Measurements from ENCODE around the gene AGPS. TPM values are rescaled to one million over a fixed set of nuclear protein-coding genes. Genes with fewer than 3 reads are reported as not detected.
"Not testable (repeated sequence)": the region's sequence is repeated elsewhere in the genome, so short reads cannot be mapped to it uniquely, and the experiment has no call there.

AGPS gene
- total RNA-seq, 1 donor from 2014 or later = 71.3 TPM

GRCh38 chr2:177424120-177424519, 31.5 kb downstream of the AGPS start:
- not testable (repeated sequence) for DNase-seq

GRCh38 chr2:177424620-177425019, 32.0 kb downstream of the AGPS start:
- not testable (repeated sequence) for DNase-seq

- DNase-seq = no peak
Measured at GRCh38 chr2:177427316-177427715, 34.7 kb downstream of the AGPS start.

- not testable (repeated sequence) for DNase-seq
Measured at GRCh38 chr2:177427936-177428335, 35.4 kb downstream of the AGPS start.

GRCh38 chr2:177429688-177430325, 37.2 kb downstream of the AGPS start:
- DNase-seq = no peak

- DNase-seq = no peak
Measured at GRCh38 chr2:177430411-177430810, 37.8 kb downstream of the AGPS start.

GRCh38 chr2:177431111-177431725, 38.6 kb downstream of the AGPS start:
- DNase-seq = not testable (repeated sequence)

GRCh38 chr2:177432703-177433102, 40.1 kb downstream of the AGPS start:
- no peak for DNase-seq

GRCh38 chr2:177433402-177433801, 40.8 kb downstream of the AGPS start:
- no peak for DNase-seq

GRCh38 chr2:177434475-177434874, 41.9 kb downstream of the AGPS start:
- DNase-seq = no peak

- DNase-seq = no peak
Measured at GRCh38 chr2:177445200-177445599, 52.6 kb downstream of the AGPS start.

GRCh38 chr2:177448031-177448430, 55.5 kb downstream of the AGPS start:
- no peak for DNase-seq

- DNase-seq = no peak
Measured at GRCh38 chr2:177449159-177449558, 56.6 kb downstream of the AGPS start.

GRCh38 chr2:177455187-177455586, 62.6 kb downstream of the AGPS start:
- DNase-seq = no peak

GRCh38 chr2:177459756-177460155, 67.2 kb downstream of the AGPS start:
- not testable (repeated sequence) for DNase-seq

GRCh38 chr2:177460973-177461585, 68.5 kb downstream of the AGPS start:
- DNase-seq = no peak

GRCh38 chr2:177464549-177464948, 72.0 kb downstream of the AGPS start:
- no peak for DNase-seq

GRCh38 chr2:177465400-177466138, 73.0 kb downstream of the AGPS start:
- DNase-seq = no peak

GRCh38 chr2:177466337-177467195, 74.0 kb downstream of the AGPS start:
- no peak for DNase-seq

GRCh38 chr2:177467646-177468045, 75.1 kb downstream of the AGPS start:
- no peak for DNase-seq

- no peak for DNase-seq
Measured at GRCh38 chr2:177471990-177472389, 79.4 kb downstream of the AGPS start.

- DNase-seq = no peak
Measured at GRCh38 chr2:177474301-177474700, 81.7 kb downstream of the AGPS start.

Measured in occipital lobe (tissue), 2 donors.